PC-3 (cell line): ENCODE measurements around the gene RERG. TPM values are rescaled to one million over a fixed set of nuclear protein-coding genes. Genes with fewer than 3 reads are reported as not detected.

Experiments
- ATAC-seq: fragments of 200-7000 bp; cut with Tn5 transposase; 2 replicates; pipeline ENCODE4 v1.9.1; 2020; ENCODE audit warnings: mild to moderate bottlenecking, moderate library complexity
- BruUV-seq: library from RNA; stranded (reverse); fragments of 400-500 nt; replicated peaks from 2 replicates; lab custom pipeline; 2021; lab: Mats Ljungman, UMichigan
- CTCF ChIA-PET: fragments of 300-600 bp; sonication (Branson Sonifier 250); formaldehyde crosslinking; loops from one replicate; lab custom pipeline; 2022; ENCODE audit warnings: antibody characterized with exemption; lab: Charles Lee
- POLR2A ChIA-PET: fragments of 300-600 bp; sonication (Branson Sonifier 250); formaldehyde crosslinking; loops from one replicate; lab custom pipeline; 2022; ENCODE audit warnings: antibody characterized with exemption; ENCODE audit not compliant: unreplicated experiment; lab: Charles Lee
- DNase-seq: peaks from one replicate; pipeline ENCODE4 v3.0.0-alpha.2; 2015
- H2AFZ ChIP-seq: fragments of 300-600 bp; sonication (generic); 2 replicates; pipeline ENCODE4 v1.6.0; 2016; ENCODE audit warnings: antibody characterized with exemption, low read length
- H3F3A ChIP-seq: fragments of 300-600 bp; sonication (generic); one replicate; pipeline ENCODE4 v1.6.0; 2017; ENCODE audit warnings: antibody characterized with exemption, low read length, control low read depth, mild to moderate bottlenecking; ENCODE audit not compliant: unreplicated experiment
- H3K27ac ChIP-seq: fragments of 300-600 bp; sonication (generic); 2 replicates; pipeline ENCODE4 v1.5.1; 2016; ENCODE audit warnings: mild to moderate bottlenecking, low read length
- H3K27me3 ChIP-seq: fragments of 300-600 bp; sonication (generic); 2 replicates; pipeline ENCODE4 v1.6.1; 2016; ENCODE audit warnings: low read length, mixed read lengths
- H3K36me3 ChIP-seq: fragments of 300-600 bp; sonication (generic); 2 replicates; pipeline ENCODE4 v1.6.1; 2016; ENCODE audit warnings: low read depth, mixed run types, low read length, mixed read lengths
- H3K4me1 ChIP-seq: fragments of 300-600 bp; sonication (generic); 2 replicates; pipeline ENCODE4 v1.5.1; 2016; ENCODE audit warnings: low read length; ENCODE audit not compliant: insufficient read depth
- H3K4me2 ChIP-seq: fragments of 300-600 bp; sonication (generic); 2 replicates; pipeline ENCODE4 v1.6.0; 2016; ENCODE audit warnings: low read length
- H3K4me3 ChIP-seq: fragments of 300-600 bp; sonication (generic); 2 replicates; pipeline ENCODE4 v1.5.1; 2016; ENCODE audit warnings: mild to moderate bottlenecking, low read length, mixed read lengths
- H3K79me2 ChIP-seq: fragments of 300-600 bp; sonication (generic); 2 replicates; pipeline ENCODE4 v1.6.1; 2017; ENCODE audit warnings: low read length, mixed read lengths
- H3K9ac ChIP-seq: fragments of 300-600 bp; sonication (generic); 2 replicates; pipeline ENCODE4 v1.6.0; 2016; ENCODE audit warnings: mild to moderate bottlenecking, low read length
- H3K9me2 ChIP-seq: fragments of 300-600 bp; sonication (generic); replicated peaks from 2 replicates; pipeline ENCODE4 v1.6.1; 2016; ENCODE audit warnings: mixed run types, low read length, mixed read lengths
- H3K9me3 ChIP-seq: fragments of 300-600 bp; sonication (generic); 2 replicates; pipeline ENCODE4 v1.6.1; 2016; ENCODE audit warnings: low read length, mixed read lengths
- H4K20me1 ChIP-seq: fragments of 300-600 bp; sonication (generic); 2 replicates; pipeline ENCODE4 v1.6.1; 2016; ENCODE audit warnings: low read length, mixed read lengths
- EZH2 ChIP-seq: fragments of 300-600 bp; sonication (generic); IDR thresholded peaks from one replicate; pipeline ENCODE4 v1.6.1; 2017; ENCODE audit warnings: antibody characterized with exemption, mild to moderate bottlenecking, low read length; ENCODE audit not compliant: unreplicated experiment
- EZH2phosphoT487 ChIP-seq: fragments of 300-600 bp; sonication (generic); IDR thresholded peaks from 2 replicates; pipeline ENCODE4 v1.6.1; 2018; ENCODE audit warnings: mild to moderate bottlenecking, antibody characterized with exemption, low read length, borderline replicate concordance
- intact Hi-C: fragments of 100-400 bp; cut with micrococcal nuclease; formaldehyde crosslinking; loops from 2 replicates; pipeline ENCODE4 v1.9.0; 2023
- total RNA-seq: library from RNA; depleted of rRNA; stranded (reverse); fragments of >200 nt; gene quantifications from 2 replicates; pipeline ENCODE4 v1.2.3, GENCODE V29; 2014
- TF ChIP-seq, protein P1 (sequence below): fragments of 300-600 bp; sonication (generic); conservative IDR thresholded peaks from 2 replicates; pipeline ENCODE4 v1.5.1; 2017; ENCODE audit warnings: antibody characterized with exemption, low read depth, mild to moderate bottlenecking, low read length

Gene RERG
- total RNA-seq, 1 experiment from 2014 or later = not detected

- no peak overlapping the region for H3K27ac ChIP-seq
Measured at GRCh38 chr12:15212930-15213329, 8.3 kb downstream of the RERG start.

GRCh38 chr12:15209782-15210181 lies 11.4 kb downstream of the RERG start:
- H3K9ac ChIP-seq = no peak overlapping the region
- intact Hi-C loops = no loop called here
- no peaks in the 10 kb centered on the region for H3K36me3 ChIP-seq
- no peak for ATAC-seq
- H3K9me2 ChIP-seq = no peaks in the 10 kb centered on the region
- peaks cover 18% of the 10 kb centered on the region for H3K27me3 ChIP-seq
- H3F3A ChIP-seq = no peaks in the 10 kb centered on the region
- H3K79me2 ChIP-seq = no peaks in the 10 kb centered on the region
- no TSS peak for BruUV-seq
- H2AFZ ChIP-seq = no peak overlapping the region
- no peak overlapping the region for H3K27ac ChIP-seq
- H3K9me3 ChIP-seq = no peaks in the 10 kb centered on the region
- H3K4me2 ChIP-seq = no peak overlapping the region
- no peaks in the 10 kb centered on the region for H4K20me1 ChIP-seq
- no peak for DNase-seq
- H3K4me1 ChIP-seq = no peaks in the 10 kb centered on the region
- TF ChIP-seq EZH2phosphoT487 = no peak
- no peak for TF ChIP-seq EZH2
- TF ChIP-seq, protein P1, sequence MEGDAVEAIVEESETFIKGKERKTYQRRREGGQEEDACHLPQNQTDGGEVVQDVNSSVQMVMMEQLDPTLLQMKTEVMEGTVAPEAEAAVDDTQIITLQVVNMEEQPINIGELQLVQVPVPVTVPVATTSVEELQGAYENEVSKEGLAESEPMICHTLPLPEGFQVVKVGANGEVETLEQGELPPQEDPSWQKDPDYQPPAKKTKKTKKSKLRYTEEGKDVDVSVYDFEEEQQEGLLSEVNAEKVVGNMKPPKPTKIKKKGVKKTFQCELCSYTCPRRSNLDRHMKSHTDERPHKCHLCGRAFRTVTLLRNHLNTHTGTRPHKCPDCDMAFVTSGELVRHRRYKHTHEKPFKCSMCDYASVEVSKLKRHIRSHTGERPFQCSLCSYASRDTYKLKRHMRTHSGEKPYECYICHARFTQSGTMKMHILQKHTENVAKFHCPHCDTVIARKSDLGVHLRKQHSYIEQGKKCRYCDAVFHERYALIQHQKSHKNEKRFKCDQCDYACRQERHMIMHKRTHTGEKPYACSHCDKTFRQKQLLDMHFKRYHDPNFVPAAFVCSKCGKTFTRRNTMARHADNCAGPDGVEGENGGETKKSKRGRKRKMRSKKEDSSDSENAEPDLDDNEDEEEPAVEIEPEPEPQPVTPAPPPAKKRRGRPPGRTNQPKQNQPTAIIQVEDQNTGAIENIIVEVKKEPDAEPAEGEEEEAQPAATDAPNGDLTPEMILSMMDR = no peak
- CTCF ChIA-PET = interaction anchor here (0.6 kb wide), 1 partner anchor 46 kb away, joined by 3 read pairs; no protein-coding TSS in a partner anchor
- H3K4me3 ChIP-seq = no peak overlapping the region
- POLR2A ChIA-PET = no interaction called here

More at GRCh38 chr12:15212930-15213329, 8.3 kb downstream of the RERG start:
- DNase-seq (no peak), ATAC-seq (no peak)
- no peaks in the 10 kb centered on the region for H3K36me3 ChIP-seq
- POLR2A ChIA-PET = interaction anchor here (0.6 kb wide), 1 partner anchor 1005 kb away, joined by 4 read pairs; no protein-coding TSS in a partner anchor
- H3K79me2 ChIP-seq = no peaks in the 10 kb centered on the region
- H3K9me3 ChIP-seq = no peaks in the 10 kb centered on the region
- no peaks in the 10 kb centered on the region for H4K20me1 ChIP-seq
- intact Hi-C loops = no loop called here
- TF ChIP-seq, protein P1 = no peak
- TF ChIP-seq EZH2 = no peak
- no peak overlapping the region for H3K9ac ChIP-seq
- no peaks in the 10 kb centered on the region for H3K4me1 ChIP-seq
- no peak overlapping the region for H3K4me2 ChIP-seq
- no peaks in the 10 kb centered on the region for H3K9me2 ChIP-seq
- H3K4me3 ChIP-seq = no peak overlapping the region
- no peaks in the 10 kb centered on the region for H3F3A ChIP-seq
- no TSS peak for BruUV-seq
- CTCF ChIA-PET = no interaction called here
- H3K27me3 ChIP-seq = peaks cover 43% of the 10 kb centered on the region
- H2AFZ ChIP-seq = no peak overlapping the region

- Histone ChIP-seq H3K79me2 (no peaks in the 10 kb centered on the region), H3K9me3 (no peaks in the 10 kb centered on the region), H3K4me3 (no peak overlapping the region), H3K9ac (no peak overlapping the region), H3K27ac (no peak overlapping the region), H3F3A (no peaks in the 10 kb centered on the region), H3K27me3 (peaks cover 11% of the 10 kb centered on the region), H3K9me2 (no peaks in the 10 kb centered on the region), H3K4me1 (no peaks in the 10 kb centered on the region), H3K4me2 (no peak overlapping the region), H2AFZ (no peak overlapping the region), H4K20me1 (no peaks in the 10 kb centered on the region), H3K36me3 (no peaks in the 10 kb centered on the region)
- DNase-seq = no peak
- ChIA-PET CTCF (no interaction called here), POLR2A (no interaction called here)
- BruUV-seq = no TSS peak
- intact Hi-C loops = no loop called here
- no peak for TF ChIP-seq EZH2phosphoT487
- TF ChIP-seq, protein P1 = no peak
- no peak for TF ChIP-seq EZH2
- ATAC-seq = no peak
Measured at GRCh38 chr12:15208871-15209656, 12.2 kb downstream of the RERG start.
